Measurements from ENCODE around the gene PPFIBP1.

Gene PPFIBP1

GRCh38 chr12:27523642-27524493, at the start of gene PPFIBP1:
Gene PPFIBP1, plus strand, starts transcription at chr12:27524206. Its CDS starts 109,191 bp downstream, at chr12:27633397.
- peak; percentile 97 to 100 for DNase-seq (ENCODE audit: low read depth in 1 of 2, low spot score in 1 of 2)

GRCh38 chr12:27474344-27474743, 49.7 kb upstream of the PPFIBP1 start:
- no peak for DNase-seq (ENCODE audit: low read depth in 1 of 2, low spot score in 1 of 2)

GRCh38 chr12:27477049-27477448, 47.0 kb upstream of the PPFIBP1 start:
- no peak for DNase-seq (ENCODE audit: low read depth in 1 of 2, low spot score in 1 of 2)

GRCh38 chr12:27478949-27479348, 45.1 kb upstream of the PPFIBP1 start:
- DNase-seq (ENCODE audit: low read depth in 1 of 2, low spot score in 1 of 2): no peak

GRCh38 chr12:27480016-27480415, 44.0 kb upstream of the PPFIBP1 start:
- no peak for DNase-seq (ENCODE audit: low read depth in 1 of 2, low spot score in 1 of 2)

- no peak for DNase-seq (ENCODE audit: low read depth in 1 of 2, low spot score in 1 of 2)
These were observed 37.0 kb upstream of the PPFIBP1 start for GRCh38 chr12:27486961-27487360.

- DNase-seq (ENCODE audit: low read depth in 1 of 2, low spot score in 1 of 2): no peak
These were observed 35.5 kb upstream of the PPFIBP1 start for GRCh38 chr12:27488479-27488878.

GRCh38 chr12:27491226-27491625, 32.8 kb upstream of the PPFIBP1 start:
- DNase-seq (ENCODE audit: low read depth in 1 of 2, low spot score in 1 of 2): no peak

- no peak for DNase-seq (ENCODE audit: low read depth in 1 of 2, low spot score in 1 of 2)
These were observed 30.6 kb upstream of the PPFIBP1 start for GRCh38 chr12:27493260-27493940.

GRCh38 chr12:27497446-27497845, 26.6 kb upstream of the PPFIBP1 start:
- DNase-seq (ENCODE audit: low read depth in 1 of 2, low spot score in 1 of 2): no peak

- no peak for DNase-seq (ENCODE audit: low read depth in 1 of 2, low spot score in 1 of 2)
These were observed 25.9 kb upstream of the PPFIBP1 start for GRCh38 chr12:27498149-27498548.

- no peak for DNase-seq (ENCODE audit: low read depth in 1 of 2, low spot score in 1 of 2)
These were observed 25.2 kb upstream of the PPFIBP1 start for GRCh38 chr12:27498761-27499160.

GRCh38 chr12:27499377-27499776, 24.6 kb upstream of the PPFIBP1 start:
- no peak for DNase-seq (ENCODE audit: low read depth in 1 of 2, low spot score in 1 of 2)

GRCh38 chr12:27500546-27500945, 23.5 kb upstream of the PPFIBP1 start:
- no peak for DNase-seq (ENCODE audit: low read depth in 1 of 2, low spot score in 1 of 2)

GRCh38 chr12:27502021-27502435, 22.0 kb upstream of the PPFIBP1 start:
- DNase-seq (ENCODE audit: low read depth in 1 of 2, low spot score in 1 of 2): no peak

- DNase-seq (ENCODE audit: low read depth in 1 of 2, low spot score in 1 of 2): no peak
These were observed 19.5 kb upstream of the PPFIBP1 start for GRCh38 chr12:27504507-27504906.

- DNase-seq (ENCODE audit: low read depth in 1 of 2, low spot score in 1 of 2): no peak
These were observed 18.9 kb upstream of the PPFIBP1 start for GRCh38 chr12:27505109-27505508.

- DNase-seq (ENCODE audit: low read depth in 1 of 2, low spot score in 1 of 2): no peak
These were observed 18.2 kb upstream of the PPFIBP1 start for GRCh38 chr12:27505761-27506160.

GRCh38 chr12:27506645-27507189, 17.3 kb upstream of the PPFIBP1 start:
- DNase-seq (ENCODE audit: low read depth in 1 of 2, low spot score in 1 of 2): no peak

- no peak for DNase-seq (ENCODE audit: low read depth in 1 of 2, low spot score in 1 of 2)
These were observed 15.1 kb upstream of the PPFIBP1 start for GRCh38 chr12:27508736-27509431.

- no peak for DNase-seq (ENCODE audit: low read depth in 1 of 2, low spot score in 1 of 2)
These were observed 12.8 kb upstream of the PPFIBP1 start for GRCh38 chr12:27511031-27511722.
